GM19023 (cell line): ENCODE data around the gene C7orf33.

ENCODE experiments used
- ATAC-seq: cut with Tn5 transposase; IDR thresholded peaks from one replicate; pipeline ENCODE4 v1.9.1; 2021; ENCODE audit warnings: mild to moderate bottlenecking, moderate library complexity; ENCODE audit not compliant: unreplicated experiment

Gene C7orf33

GRCh38 chr7:148624735-148625134 lies 34.2 kb downstream of the C7orf33 start:
- ATAC-seq, result no peak

- ATAC-seq, result no peak
These were observed 34.8 kb downstream of the C7orf33 start for GRCh38 chr7:148625342-148625741.

DNA sequence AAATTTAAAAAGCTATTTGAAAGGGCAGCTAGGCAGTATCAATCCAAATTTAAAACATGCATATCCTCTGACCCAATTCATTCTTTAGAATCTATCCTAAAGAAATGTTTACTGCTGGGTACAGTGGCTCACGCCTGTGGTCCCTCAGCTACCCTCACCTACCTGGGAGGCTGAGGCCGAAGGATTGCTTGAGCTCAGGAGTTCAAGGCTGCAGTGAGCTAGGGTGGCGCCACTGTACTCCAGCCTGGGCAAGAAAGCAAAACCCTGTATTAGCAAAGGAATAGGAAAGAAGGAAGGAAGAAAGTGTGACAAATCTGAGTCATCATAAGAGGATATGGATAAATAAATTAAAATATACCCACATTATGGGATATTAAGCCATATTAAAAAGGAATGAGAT lies 36.3 kb downstream of the C7orf33 start:
- ATAC-seq, result no peak

DNA sequence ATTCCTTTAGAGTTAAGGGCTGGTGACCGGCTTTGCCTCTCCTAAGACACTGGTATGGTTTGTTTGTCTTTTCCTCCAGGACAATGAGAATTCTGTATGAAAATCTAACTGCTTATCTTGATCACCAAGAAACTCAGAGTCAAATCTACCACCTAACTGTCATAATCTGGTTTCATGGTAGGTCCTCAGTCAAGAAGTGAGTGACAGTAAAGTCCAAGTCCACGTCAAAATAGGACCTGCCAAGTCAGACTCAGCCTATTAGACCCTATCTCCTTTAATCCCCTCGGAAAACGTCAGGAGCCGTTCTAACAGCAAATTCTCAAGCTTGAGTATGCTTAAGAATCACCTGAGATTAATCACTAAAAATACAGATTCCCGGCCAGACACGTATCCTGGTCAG lies 37.4 kb downstream of the C7orf33 start:
- no peak for ATAC-seq

DNA sequence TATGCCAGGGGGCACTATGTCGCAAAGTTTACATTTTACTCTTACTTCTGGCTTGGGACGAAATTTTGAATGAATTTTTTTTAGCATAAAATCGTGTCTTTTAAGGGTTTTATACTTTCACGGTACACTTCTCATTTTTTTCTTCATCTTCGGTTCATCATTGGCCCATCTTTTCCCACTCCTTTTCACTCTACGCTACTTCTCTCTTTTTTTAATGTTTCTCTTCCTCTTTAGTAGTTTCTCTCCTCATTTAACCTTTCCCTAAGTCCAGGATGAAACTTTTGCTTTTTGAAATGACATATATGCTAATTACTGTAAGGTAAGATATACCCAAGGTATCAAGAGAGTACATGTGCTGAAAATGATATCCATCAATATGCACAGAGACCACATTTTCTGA lies 39.5 kb downstream of the C7orf33 start:
- no peak for ATAC-seq

GRCh38 chr7:148633761-148634160 lies 43.2 kb downstream of the C7orf33 start:
- ATAC-seq, result no peak

- no peak for ATAC-seq
These were observed 46.5 kb downstream of the C7orf33 start for GRCh38 chr7:148637094-148637493.

- ATAC-seq, result no peak
These were observed 55.3 kb downstream of the C7orf33 start for GRCh38 chr7:148645898-148646297.

GRCh38 chr7:148650232-148650858 lies 59.8 kb downstream of the C7orf33 start:
- no peak for ATAC-seq

DNA sequence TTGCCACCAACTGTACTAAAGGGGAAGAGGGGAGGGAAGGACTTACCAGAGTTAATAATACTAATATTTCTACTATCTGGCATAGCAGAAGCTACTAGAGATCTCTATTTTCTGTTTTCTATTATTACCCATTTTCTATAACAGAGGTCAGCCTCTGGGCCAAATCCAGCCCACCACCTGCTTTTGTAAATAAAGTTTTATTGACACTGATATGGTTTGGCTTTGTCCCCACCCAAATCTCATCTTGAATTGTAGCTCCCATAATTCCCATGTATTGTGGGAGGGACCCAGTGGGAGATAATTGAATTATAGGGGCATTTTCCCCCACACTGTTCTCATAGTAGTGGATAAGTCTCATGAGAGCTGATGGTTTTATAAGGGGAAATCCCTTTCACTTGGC lies 62.2 kb downstream of the C7orf33 start:
- no peak for ATAC-seq

DNA sequence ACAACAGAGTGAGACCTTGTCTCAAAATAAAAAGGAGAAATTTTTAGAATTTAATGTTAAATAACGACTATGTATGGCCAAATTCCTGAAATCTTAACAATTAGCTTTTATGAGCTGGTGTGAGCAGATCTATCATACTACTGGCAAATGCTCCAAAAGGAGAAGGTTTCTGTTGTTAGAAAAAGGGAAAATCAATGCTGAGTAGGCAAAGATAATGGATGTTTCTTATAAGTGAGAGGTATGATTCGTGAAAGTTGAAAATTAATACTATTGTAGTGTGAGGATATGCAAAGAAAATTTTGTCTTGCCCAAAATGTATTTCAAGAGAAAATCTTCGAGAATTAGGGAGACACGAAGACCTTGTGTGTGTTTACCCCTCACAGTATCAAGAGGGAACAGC lies 67.4 kb downstream of the C7orf33 start:
- ATAC-seq, result no peak

GRCh38 chr7:148661471-148661870 lies 70.9 kb downstream of the C7orf33 start:
- no peak for ATAC-seq

DNA sequence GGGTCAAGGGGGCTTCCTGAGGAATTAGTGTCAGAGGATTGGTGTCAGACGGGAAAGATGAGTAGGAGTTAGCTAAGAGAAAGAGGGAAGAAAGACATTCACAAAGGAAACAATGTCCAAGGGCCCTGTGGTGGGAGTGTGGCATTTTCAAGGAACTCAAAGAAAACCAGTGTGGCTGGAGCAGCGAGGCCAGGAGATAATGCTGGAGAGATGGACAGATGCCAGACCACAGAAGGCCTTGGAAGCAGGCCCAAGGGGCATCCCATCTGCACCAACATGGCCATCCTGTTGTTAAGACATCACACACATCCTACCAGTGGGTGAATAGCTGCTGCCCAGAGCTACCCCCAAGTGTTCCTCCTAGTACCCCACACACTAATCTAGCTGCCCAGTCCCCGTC lies 72.1 kb downstream of the C7orf33 start:
- ATAC-seq, result no peak

DNA sequence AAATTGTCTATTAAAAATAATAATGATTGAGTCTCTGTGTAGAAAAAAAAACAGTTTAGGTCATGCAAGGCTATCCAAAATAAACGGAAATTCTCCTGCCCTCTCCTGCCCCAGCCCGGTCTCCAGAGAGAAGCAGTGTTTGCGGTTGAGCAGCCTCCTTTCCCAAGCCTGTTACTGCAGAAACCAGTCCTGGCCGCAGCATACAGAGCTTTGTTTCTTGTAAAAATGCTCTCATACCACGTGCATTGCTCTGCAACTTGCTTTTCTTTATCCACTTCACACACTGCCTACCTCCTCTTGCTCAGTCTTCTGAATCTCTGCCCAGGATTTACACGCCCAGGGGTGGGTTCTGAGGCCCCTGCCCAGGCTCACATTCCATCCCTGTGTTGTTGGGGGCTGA lies 73.8 kb downstream of the C7orf33 start:
- ATAC-seq, result no peak

DNA sequence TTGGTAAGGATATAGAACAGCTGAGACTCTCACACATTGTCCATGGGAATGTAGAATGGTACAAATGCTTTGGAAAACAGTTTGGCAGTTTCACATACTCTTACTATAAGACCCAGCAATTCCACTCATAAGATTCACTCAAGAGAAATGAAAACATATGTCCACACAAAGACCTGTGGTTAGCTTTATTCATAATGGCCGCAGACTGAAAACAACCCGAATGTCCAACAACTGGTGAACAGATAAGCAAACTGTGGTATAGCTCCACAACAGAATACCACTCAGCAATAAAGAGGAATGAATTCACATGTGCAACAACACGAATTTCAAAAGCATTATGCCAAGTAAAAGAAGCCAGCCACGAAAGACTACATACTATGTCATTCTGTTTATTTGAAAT lies 74.7 kb downstream of the C7orf33 start:
- no peak for ATAC-seq
